Activated T-helper 1 cell treated with Interleukin-2 at 50 U/mL for 16 hours (primary cell): ENCODE measurements around the gene SETD3.

Experiments
- DNase-seq: peaks from one replicate; pipeline ENCODE4 v3.0.0-alpha.2; 2020; ENCODE audit warnings: low read depth

Gene SETD3

GRCh38 chr14:99497341-99497740 lies 16.7 kb upstream of the SETD3 start:
- no peak for DNase-seq

- no peak for DNase-seq
Measured at GRCh38 chr14:99484106-99484505, 3.4 kb upstream of the SETD3 start.

- no peak for DNase-seq
Measured at GRCh38 chr14:99481745-99482099, 1.1 kb upstream of the SETD3 start.

- DNase-seq: peak; percentile 100
Measured at GRCh38 chr14:99480917-99481744, 472 bp upstream of the SETD3 start, which contains the start of gene CCNK. TSS of gene CCNK (plus strand) at chr14:99481409. CDS start at chr14:99492678, 11,269 bp downstream.

DNA sequence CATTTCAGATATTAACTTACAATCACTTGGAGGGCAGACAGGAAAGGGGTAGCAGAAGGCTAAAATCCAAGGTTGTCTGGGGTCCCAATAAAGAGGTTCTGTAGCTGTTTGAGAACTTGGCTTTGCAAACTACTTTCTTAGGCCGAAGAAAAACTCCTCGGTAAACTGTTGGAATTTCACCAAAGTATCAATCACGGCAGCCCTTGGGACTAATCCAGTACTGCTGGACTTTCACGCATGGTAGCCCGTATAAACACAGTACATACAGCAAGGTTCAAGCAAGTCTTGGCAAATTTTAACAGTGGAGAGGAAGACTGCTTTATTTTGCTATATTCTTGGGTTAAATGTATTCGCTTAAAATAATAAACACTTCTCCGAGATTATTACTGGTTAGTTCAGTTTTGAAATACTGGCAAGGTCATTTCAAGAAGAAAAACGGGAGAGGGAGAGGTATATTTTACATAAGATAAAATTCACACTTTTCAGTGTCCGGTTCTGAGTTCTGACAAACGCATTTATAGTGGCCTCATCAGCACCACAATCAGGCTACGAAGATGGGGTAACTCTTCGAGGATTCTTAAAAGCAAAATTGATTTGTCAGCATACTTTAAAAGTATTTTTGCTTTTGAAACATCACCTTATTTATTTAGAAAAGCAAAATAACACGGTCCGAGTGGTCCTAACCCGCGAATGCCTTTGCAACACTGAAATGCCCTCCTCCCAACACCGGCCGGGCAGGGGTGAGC lies 1.3 kb downstream of the SETD3 start:
- no peak for DNase-seq

- DNase-seq: no peak
Measured at GRCh38 chr14:99478128-99478527, 2.5 kb downstream of the SETD3 start.

DNA sequence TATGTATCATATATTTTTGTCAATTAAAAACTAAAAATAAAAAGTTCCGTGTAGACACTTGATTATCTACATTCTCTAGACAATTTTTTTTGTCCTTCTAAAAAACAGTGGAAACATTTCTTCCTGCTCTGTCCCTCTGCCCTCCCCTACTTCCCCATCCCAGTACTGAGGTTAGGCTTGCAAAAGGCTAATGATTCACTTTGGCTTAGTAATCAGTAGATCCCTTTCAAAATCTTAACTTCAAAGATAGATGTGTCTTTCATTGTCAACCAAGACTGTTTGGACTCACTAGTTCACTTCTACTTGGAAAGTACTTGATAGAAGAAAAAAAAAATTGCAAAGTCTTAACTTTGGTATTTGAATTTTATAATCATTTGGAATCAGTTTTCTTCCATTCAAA lies 3.8 kb downstream of the SETD3 start:
- DNase-seq: no peak

GRCh38 chr14:99475660-99476059 lies 5.0 kb downstream of the SETD3 start:
- no peak for DNase-seq

GRCh38 chr14:99475179-99475578 lies 5.5 kb downstream of the SETD3 start:
- no peak for DNase-seq

DNA sequence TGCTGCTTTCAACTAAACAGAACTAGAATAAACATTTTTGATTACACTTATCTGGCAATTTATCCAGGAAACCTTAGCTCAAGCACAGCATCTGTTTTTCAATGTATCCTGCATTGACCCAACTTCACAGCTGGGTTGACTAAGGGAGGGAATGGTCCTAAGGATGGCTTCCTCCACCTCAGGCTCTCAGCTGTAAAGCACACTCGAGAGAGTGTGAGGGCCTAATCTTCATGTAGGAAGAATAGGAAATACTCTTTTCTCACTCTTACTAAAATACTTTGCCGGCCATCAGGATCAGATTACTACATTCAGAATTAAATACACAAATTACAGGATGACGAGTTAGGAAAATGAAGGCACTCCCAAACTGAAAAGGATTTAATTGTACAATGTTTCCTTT lies 7.2 kb downstream of the SETD3 start:
- DNase-seq: no peak

- no peak for DNase-seq
Measured at GRCh38 chr14:99472937-99473336, 7.7 kb downstream of the SETD3 start.

GRCh38 chr14:99471731-99472130 lies 8.9 kb downstream of the SETD3 start:
- DNase-seq: no peak

- DNase-seq: no peak
Measured at GRCh38 chr14:99468836-99469592, 11.6 kb downstream of the SETD3 start.

DNA sequence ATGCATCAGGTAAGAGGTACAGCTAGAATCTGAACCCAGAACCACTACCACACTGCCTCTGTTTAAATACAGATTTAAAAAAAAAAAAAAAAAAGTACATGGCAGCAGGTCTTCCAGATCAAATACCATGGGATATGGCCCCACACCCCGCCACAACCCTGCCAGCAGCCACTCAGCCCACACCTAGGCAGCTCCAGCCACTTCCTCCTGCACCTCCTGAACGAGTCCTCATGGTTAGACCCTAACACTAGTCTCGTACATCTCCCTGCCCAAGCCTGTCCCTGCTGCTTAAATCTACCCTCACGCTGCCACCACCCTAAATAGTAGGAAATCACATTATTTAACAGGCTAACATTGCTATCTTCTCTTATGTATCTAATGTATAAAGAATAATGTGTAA lies 12.6 kb downstream of the SETD3 start:
- DNase-seq: no peak

GRCh38 chr14:99467336-99468078 lies 13.2 kb downstream of the SETD3 start:
- no peak for DNase-seq

DNA sequence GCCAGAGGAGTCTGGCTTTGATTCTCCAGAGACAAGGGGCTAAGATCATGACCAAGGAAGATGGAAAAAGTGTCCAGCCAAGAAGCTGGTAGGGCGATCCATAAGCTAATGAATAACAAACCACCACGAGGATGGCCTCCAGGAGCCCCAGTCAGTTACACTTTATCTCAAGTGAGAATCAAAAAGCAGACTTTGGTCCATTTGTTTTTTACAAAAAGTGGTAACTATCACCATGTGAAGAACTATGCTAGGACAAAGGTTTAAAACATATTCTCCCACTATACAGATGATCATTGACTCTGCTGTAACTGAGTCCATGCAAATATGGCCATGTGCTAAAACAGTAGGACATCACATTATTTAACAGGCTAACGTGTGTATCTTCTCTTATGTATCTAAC lies 13.9 kb downstream of the SETD3 start:
- no peak for DNase-seq

- DNase-seq: no peak
Measured at GRCh38 chr14:99465288-99465687, 15.4 kb downstream of the SETD3 start.

DNA sequence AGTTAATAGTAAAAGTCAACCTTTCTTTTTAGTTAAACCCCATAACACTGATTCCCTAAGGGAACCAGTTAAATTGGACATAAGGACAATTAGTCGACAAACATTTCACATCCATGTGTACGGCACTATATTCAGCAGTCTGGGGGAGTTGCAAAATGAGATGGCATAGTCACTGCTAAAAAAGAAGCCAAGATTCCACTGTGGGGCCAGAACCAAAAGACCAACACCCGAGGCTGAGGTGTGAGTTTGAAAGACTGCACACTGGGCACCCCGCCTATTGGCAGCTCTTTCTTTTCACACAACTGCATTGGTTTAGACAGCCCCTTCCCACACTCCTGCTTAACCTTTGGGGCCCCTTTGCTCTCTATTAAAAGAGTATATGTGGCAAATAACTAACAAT lies 16.7 kb downstream of the SETD3 start:
- DNase-seq: no peak

DNA sequence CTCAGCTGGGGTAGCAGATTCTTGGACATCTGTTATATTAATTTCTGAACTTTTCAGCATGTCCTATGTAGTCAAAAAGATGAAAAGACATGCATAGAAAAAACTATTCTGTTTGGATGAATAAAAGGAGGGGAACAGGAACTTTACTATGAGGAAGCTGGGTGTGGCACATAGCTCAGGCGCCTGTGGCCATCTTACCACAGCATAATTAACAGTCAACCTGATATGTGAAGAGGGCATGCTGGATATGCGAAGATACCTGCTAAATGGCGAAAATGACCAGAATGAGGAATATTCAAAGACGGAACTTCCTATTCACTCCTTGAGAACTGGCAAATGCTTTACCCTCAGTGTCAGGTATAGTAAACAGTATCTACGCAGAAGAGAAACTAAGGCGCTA lies 18.4 kb downstream of the SETD3 start:
- no peak for DNase-seq

- DNase-seq: no peak
Measured at GRCh38 chr14:99461411-99462085, 19.1 kb downstream of the SETD3 start.

- no peak for DNase-seq
Measured at GRCh38 chr14:99460793-99461192, 19.9 kb downstream of the SETD3 start.
